ENCODE results near the gene EPO.
"Not testable (repeated sequence)": the region's sequence is repeated elsewhere in the genome, so short reads cannot be mapped to it uniquely, and the experiment has no call there.

EPO gene

DNA sequence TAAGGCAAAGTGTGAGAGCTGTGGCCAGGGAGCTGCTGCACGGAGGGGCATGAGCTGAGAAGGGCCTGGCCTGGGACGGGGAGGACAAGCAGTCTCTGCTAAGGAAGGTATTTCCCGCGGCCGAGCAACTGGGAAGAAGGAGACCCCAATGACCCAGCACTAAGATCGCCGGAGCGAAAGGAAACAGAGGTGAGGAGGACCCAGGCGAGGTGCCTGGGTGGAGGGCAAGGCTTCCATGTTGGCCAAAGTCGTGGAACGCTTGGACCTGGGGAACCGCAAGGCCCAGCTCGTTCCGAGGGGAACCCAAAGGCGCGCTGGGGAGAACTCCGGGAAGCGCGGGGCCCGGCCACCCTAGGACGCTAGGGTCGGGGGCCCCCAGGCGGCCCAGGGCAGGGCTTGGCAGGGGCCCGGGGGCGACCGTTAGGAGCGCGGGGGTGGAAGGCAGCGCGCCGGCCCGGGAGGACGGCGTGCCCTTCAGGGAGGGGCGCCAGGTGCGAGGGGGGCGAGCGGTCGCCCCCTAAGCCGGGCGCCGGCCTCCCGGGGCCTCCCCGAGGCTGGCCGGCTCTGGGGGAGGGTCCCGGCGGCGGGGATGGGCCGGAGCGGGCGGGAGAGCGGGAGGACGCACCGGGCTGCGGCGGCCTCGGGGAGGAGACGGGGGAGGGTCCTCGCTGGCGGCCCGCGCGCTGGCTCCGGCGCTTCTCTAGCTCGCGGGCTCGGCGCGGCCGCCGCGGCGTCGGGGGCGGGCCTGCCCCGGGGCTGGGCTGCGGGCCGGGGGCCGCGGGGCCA lies 26.8 kb upstream of the EPO start:
- Histone ChIP-seq H3K36me3 (peaks cover 8% of the 10 kb centered on the region), H3K27me3 (peaks cover 35% of the 10 kb centered on the region), H3K4me3 (ENCODE audit: low read depth in 1 of 2, low read length in 1 of 2) (peak overlapping the region; percentile 71 to 76), H3K27ac (peak overlapping the region; percentile 65), H3K9me3 (no peaks in the 10 kb centered on the region), H3K4me1 (ENCODE audit: control insufficient read depth in 1 of 2, insufficient read depth in 1 of 2, low read depth in 1 of 2, low read length in 1 of 2) (peaks cover 25 to 28% of the 10 kb centered on the region in 2 experiments)
- TF ChIP-seq, protein P1, sequence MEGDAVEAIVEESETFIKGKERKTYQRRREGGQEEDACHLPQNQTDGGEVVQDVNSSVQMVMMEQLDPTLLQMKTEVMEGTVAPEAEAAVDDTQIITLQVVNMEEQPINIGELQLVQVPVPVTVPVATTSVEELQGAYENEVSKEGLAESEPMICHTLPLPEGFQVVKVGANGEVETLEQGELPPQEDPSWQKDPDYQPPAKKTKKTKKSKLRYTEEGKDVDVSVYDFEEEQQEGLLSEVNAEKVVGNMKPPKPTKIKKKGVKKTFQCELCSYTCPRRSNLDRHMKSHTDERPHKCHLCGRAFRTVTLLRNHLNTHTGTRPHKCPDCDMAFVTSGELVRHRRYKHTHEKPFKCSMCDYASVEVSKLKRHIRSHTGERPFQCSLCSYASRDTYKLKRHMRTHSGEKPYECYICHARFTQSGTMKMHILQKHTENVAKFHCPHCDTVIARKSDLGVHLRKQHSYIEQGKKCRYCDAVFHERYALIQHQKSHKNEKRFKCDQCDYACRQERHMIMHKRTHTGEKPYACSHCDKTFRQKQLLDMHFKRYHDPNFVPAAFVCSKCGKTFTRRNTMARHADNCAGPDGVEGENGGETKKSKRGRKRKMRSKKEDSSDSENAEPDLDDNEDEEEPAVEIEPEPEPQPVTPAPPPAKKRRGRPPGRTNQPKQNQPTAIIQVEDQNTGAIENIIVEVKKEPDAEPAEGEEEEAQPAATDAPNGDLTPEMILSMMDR (IDR thresholded peaks at IDR 0.05): no peak

GRCh38 chr7:100694098-100694745 lies 26.0 kb upstream of the EPO start, which contains the start of gene GIGYF1:
Gene GIGYF1 (minus strand): TSS chr7:100694250. CDS start chr7:100688238, 6,012 bp downstream.
- TF ChIP-seq, protein P1 (IDR thresholded peaks at IDR 0.05): no peak
- H3K4me1 ChIP-seq (ENCODE audit: control insufficient read depth in 1 of 2, insufficient read depth in 1 of 2, low read depth in 1 of 2, low read length in 1 of 2): peaks cover 25 to 28% of the 10 kb centered on the region in 2 experiments
- peak within 1 kb of the TSS; percentile 65 for H3K27ac ChIP-seq
- no peaks in the 10 kb centered on the region for H3K9me3 ChIP-seq
- peaks cover 42% of the 10 kb centered on the region for H3K27me3 ChIP-seq
- peaks cover 2% of the 10 kb centered on the region for H3K36me3 ChIP-seq
- H3K4me3 ChIP-seq (ENCODE audit: low read depth in 1 of 2, low read length in 1 of 2): peak within 1 kb of the TSS; percentile 71 to 76

DNA sequence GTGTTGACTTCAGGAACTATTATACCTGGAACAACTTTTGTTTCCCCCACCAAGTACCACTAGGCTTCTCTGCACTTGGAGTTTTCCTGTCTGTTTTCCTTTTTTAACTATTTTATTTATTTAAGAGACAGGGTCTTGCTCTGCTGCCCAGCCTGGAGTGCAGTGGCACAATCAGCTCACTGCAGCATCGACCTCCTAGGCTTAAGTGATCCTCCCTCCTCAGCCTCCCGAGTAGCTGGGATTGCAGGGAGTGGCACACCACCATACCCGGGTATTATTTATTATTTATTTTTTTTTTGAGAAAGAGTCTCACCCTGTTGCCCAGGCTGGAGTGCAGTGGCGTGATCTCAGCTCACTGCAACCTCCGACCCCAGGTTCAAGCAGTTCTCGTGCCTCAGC lies 24.1 kb upstream of the EPO start:
- Histone ChIP-seq H3K36me3 (no peaks in the 10 kb centered on the region), H3K4me1 (ENCODE audit: control insufficient read depth in 1 of 2, insufficient read depth in 1 of 2, low read depth in 1 of 2, low read length in 1 of 2) (peaks cover 22 to 33% of the 10 kb centered on the region in 2 experiments), H3K27ac (no peak overlapping the region), H3K4me3 (ENCODE audit: low read depth in 1 of 2, low read length in 1 of 2) (no peak overlapping the region), H3K27me3 (peaks cover 48% of the 10 kb centered on the region), H3K9me3 (no peaks in the 10 kb centered on the region)
- TF ChIP-seq, protein P1 (IDR thresholded peaks at IDR 0.05): no peak

DNA sequence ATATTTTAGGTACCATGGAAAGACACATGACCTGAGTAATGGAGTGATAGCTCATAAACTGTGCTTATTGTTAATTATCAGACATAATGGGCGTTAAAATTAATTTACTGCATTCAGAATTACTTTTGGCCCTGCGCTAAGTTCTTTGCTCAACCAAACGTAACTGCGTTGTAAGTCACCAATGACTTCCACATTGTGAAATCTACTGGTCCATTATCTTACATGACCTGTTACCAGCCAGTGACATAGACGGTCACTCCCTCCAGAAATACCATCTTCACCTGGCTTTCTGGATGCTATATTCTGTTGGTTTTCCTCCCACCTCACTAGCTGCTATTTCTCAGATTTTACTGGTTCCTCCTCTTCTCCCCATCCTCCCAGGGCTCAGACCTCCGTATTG lies 21.2 kb upstream of the EPO start:
- Histone ChIP-seq H3K4me1 (ENCODE audit: control insufficient read depth in 1 of 2, insufficient read depth in 1 of 2, low read depth in 1 of 2, low read length in 1 of 2) (peaks cover 0 to 9% of the 10 kb centered on the region in 2 experiments), H3K27me3 (peaks cover 48% of the 10 kb centered on the region)
- TF ChIP-seq, protein P1 (IDR thresholded peaks at IDR 0.05): no peak

DNA sequence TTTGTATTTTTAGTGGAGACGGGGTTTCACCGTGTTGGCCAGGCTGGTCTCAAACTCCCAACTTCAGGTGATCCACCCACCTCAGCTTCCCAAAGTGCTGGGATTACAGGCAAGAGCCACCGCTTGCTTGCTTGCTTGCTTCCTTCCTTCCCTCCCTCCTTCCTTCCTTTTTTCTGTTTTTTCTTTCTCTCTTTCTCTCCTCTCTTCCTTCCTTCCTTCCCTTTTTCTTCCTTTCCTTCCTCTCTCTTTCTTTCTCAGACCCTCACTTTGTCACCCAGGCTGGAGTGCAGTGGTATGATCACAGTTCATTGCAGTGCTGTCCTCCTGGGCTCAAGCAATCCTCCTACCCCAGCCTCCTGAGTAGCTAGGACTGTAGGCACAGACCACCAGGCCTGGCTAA lies 19.2 kb upstream of the EPO start:
- H3K27me3 ChIP-seq: peaks cover 31% of the 10 kb centered on the region
- not testable (repeated sequence) for H3K27ac ChIP-seq

More for the DNA sequence above, 21.2 kb upstream of the EPO start:
- no peak overlapping the region for H3K4me3 ChIP-seq (ENCODE audit: low read depth in 1 of 2, low read length in 1 of 2)
- H3K27ac ChIP-seq: no peak overlapping the region
- H3K9me3 ChIP-seq: no peaks in the 10 kb centered on the region
- no peaks in the 10 kb centered on the region for H3K36me3 ChIP-seq

GRCh38 chr7:100705320-100705752 lies 14.9 kb upstream of the EPO start:
- Histone ChIP-seq H3K4me3 (ENCODE audit: low read depth in 1 of 2, low read length in 1 of 2) (peak overlapping the region; percentile 79 to 98), H3K9me3 (no peaks in the 10 kb centered on the region), H3K27ac (peak overlapping the region; percentile 85), H3K27me3 (no peaks in the 10 kb centered on the region), H3K4me1 (ENCODE audit: control insufficient read depth in 1 of 2, insufficient read depth in 1 of 2, low read depth in 1 of 2, low read length in 1 of 2) (peaks cover 14 to 24% of the 10 kb centered on the region in 2 experiments), H3K36me3 (no peaks in the 10 kb centered on the region)
- TF ChIP-seq, protein P1 (IDR thresholded peaks at IDR 0.05): peak; percentile 86

More for the DNA sequence above, 19.2 kb upstream of the EPO start:
- not testable (repeated sequence) for H3K4me3 ChIP-seq (ENCODE audit: low read depth in 1 of 2, low read length in 1 of 2); H3K9me3 ChIP-seq; H3K36me3 ChIP-seq
- peaks cover 7 to 14% of the 10 kb centered on the region in 2 experiments for H3K4me1 ChIP-seq (ENCODE audit: control insufficient read depth in 1 of 2, insufficient read depth in 1 of 2, low read depth in 1 of 2, low read length in 1 of 2)

Data from neutrophil (primary cell).